GM12873 (cell line): ENCODE measurements around the gene CTNNA3.

Experiments used
- CTCF ChIP-seq: IDR thresholded peaks from 2 replicates; pipeline ENCODE4 v1.5.1; 2012; ENCODE audit warnings: low read depth, mild to moderate bottlenecking, moderate library complexity, low read length, control low read depth; ENCODE audit not compliant: insufficient read depth; ENCODE audit errors: missing control alignments

The CTNNA3 gene

GRCh38 chr10:66762218-66762729, 933.7 kb downstream of the CTNNA3 start:
- TF ChIP-seq CTCF = no peak

GRCh38 chr10:66760941-66761340, 935.1 kb downstream of the CTNNA3 start:
- TF ChIP-seq CTCF = no peak

GRCh38 chr10:66755474-66755873, 940.5 kb downstream of the CTNNA3 start:
- no peak for TF ChIP-seq CTCF

GRCh38 chr10:66752714-66753113, 943.3 kb downstream of the CTNNA3 start:
- no peak for TF ChIP-seq CTCF

GRCh38 chr10:66748217-66748616, 947.8 kb downstream of the CTNNA3 start:
- TF ChIP-seq CTCF = no peak

GRCh38 chr10:66747451-66747850, 948.5 kb downstream of the CTNNA3 start:
- no peak for TF ChIP-seq CTCF

- TF ChIP-seq CTCF = no peak
Observed at GRCh38 chr10:66746711-66747110, 949.3 kb downstream of the CTNNA3 start.

- TF ChIP-seq CTCF = no peak
Observed at GRCh38 chr10:66746246-66746645, 949.7 kb downstream of the CTNNA3 start.
